H9 (cell line): ENCODE measurements around the gene DNAJC10. TPM values are rescaled to one million over a fixed set of nuclear protein-coding genes. Genes with fewer than 3 reads are reported as not detected.

Source experiments
- DNase-seq: peaks from one replicate; pipeline ENCODE4 v3.0.0-alpha.2; 2017
- H2AFZ ChIP-seq: one replicate; pipeline ENCODE4 v1.6.1; 2013; ENCODE audit warnings: mild to moderate bottlenecking, low read length, control low read depth, moderate library complexity
- H2AK5ac ChIP-seq: 2 replicates; pipeline ENCODE4 v1.6.1; 2013; ENCODE audit warnings: low read length, control low read depth, mixed read lengths; ENCODE audit not compliant: insufficient read length
- H2BK120ac ChIP-seq: one replicate; pipeline ENCODE4 v1.6.1; 2013; ENCODE audit warnings: low read depth, mild to moderate bottlenecking, low read length, control low read depth, inconsistent platforms; ENCODE audit not compliant: poor library complexity, severe bottlenecking
- H2BK12ac ChIP-seq: 2 replicates; pipeline ENCODE4 v1.6.1; 2013; ENCODE audit warnings: low read length, control low read depth, mixed read lengths, low read depth; ENCODE audit not compliant: insufficient read length
- H2BK15ac ChIP-seq: 2 replicates; pipeline ENCODE4 v1.6.1; 2013; ENCODE audit warnings: low read depth, low read length, control low read depth
- H2BK20ac ChIP-seq: one replicate; pipeline ENCODE4 v1.6.1; 2013; ENCODE audit warnings: low read depth, mild to moderate bottlenecking, low read length, control low read depth, inconsistent platforms; ENCODE audit not compliant: poor library complexity, severe bottlenecking
- H2BK5ac ChIP-seq: 2 replicates; pipeline ENCODE4 v1.6.1; 2013; ENCODE audit warnings: low read length, control low read depth, mixed read lengths; ENCODE audit not compliant: insufficient read length
- H3K14ac ChIP-seq: 2 replicates; pipeline ENCODE4 v1.6.1; 2013; ENCODE audit warnings: low read length, control low read depth; ENCODE audit not compliant: insufficient read depth
- H3K18ac ChIP-seq: 2 replicates; pipeline ENCODE4 v1.6.1; 2013; ENCODE audit warnings: low read depth, mild to moderate bottlenecking, mixed read lengths, low read length, control low read depth; ENCODE audit not compliant: insufficient read length
- H3K23ac ChIP-seq: 2 replicates; pipeline ENCODE4 v1.6.1; 2013; ENCODE audit warnings: low read length, control low read depth, mixed read lengths, low read depth; ENCODE audit not compliant: insufficient read length
- H3K23me2 ChIP-seq: 2 replicates; pipeline ENCODE4 v1.6.1; 2013; ENCODE audit warnings: low read depth, mild to moderate bottlenecking, mixed read lengths, low read length, control low read depth; ENCODE audit not compliant: insufficient read length, poor library complexity, severe bottlenecking
- H3K27ac ChIP-seq: 2 replicates; pipeline ENCODE4 v1.5.1; 2013; ENCODE audit warnings: low read length, control low read depth, mixed read lengths, low read depth; ENCODE audit not compliant: insufficient read length
- H3K27me3 ChIP-seq: 2 replicates; pipeline ENCODE4 v1.6.1; 2013; ENCODE audit warnings: low read length, control low read depth, inconsistent platforms; ENCODE audit not compliant: insufficient read depth
- H3K4ac ChIP-seq: 2 replicates; pipeline ENCODE4 v1.6.1; 2013; ENCODE audit warnings: low read depth, mild to moderate bottlenecking, control low read depth, inconsistent platforms, low read length, moderate library complexity
- H3K4me1 ChIP-seq: 2 replicates; pipeline ENCODE4 v1.6.1; 2013; ENCODE audit warnings: low read length, control low read depth, inconsistent platforms; ENCODE audit not compliant: insufficient read depth
- H3K4me2 ChIP-seq: 2 replicates; pipeline ENCODE4 v1.6.1; 2013; ENCODE audit warnings: low read length, control low read depth, mixed read lengths; ENCODE audit not compliant: insufficient read length, insufficient read depth
- H3K56ac ChIP-seq: 2 replicates; pipeline ENCODE4 v1.6.1; 2013; ENCODE audit warnings: low read depth, mild to moderate bottlenecking, mixed read lengths, low read length, control low read depth; ENCODE audit not compliant: insufficient read length
- H3K79me1 ChIP-seq: 2 replicates; pipeline ENCODE4 v1.6.1; 2013; ENCODE audit warnings: low read depth, mild to moderate bottlenecking, moderate library complexity, low read length, control low read depth, inconsistent platforms; ENCODE audit not compliant: insufficient read depth, poor library complexity, severe bottlenecking
- H3K79me2 ChIP-seq: 2 replicates; pipeline ENCODE4 v1.6.1; 2013; ENCODE audit warnings: low read length, control low read depth, inconsistent platforms; ENCODE audit not compliant: insufficient read depth
- H3K9ac ChIP-seq: 2 replicates; pipeline ENCODE4 v1.6.1; 2013; ENCODE audit warnings: low read length, control low read depth, mixed read lengths; ENCODE audit not compliant: insufficient read length; ENCODE audit errors: extremely low read depth
- H3K9me3 ChIP-seq: one replicate; pipeline ENCODE4 v1.6.1; 2013; ENCODE audit warnings: low read depth, low read length, inconsistent platforms; ENCODE audit not compliant: control insufficient read depth
- H3T11ph ChIP-seq: one replicate; pipeline ENCODE4 v1.6.1; 2013; ENCODE audit warnings: mild to moderate bottlenecking, low read length, control low read depth, inconsistent platforms
- H4K20me1 ChIP-seq: one replicate; pipeline ENCODE4 v1.6.1; 2013; ENCODE audit not compliant: control insufficient read depth, insufficient read length, insufficient read depth
- H4K5ac ChIP-seq: 2 replicates; pipeline ENCODE4 v1.6.1; 2013; ENCODE audit warnings: low read depth, mild to moderate bottlenecking, mixed read lengths, low read length, control low read depth; ENCODE audit not compliant: insufficient read length
- H4K8ac ChIP-seq: replicated peaks from 2 replicates; pipeline ENCODE4 v1.6.1; 2013; ENCODE audit warnings: low read length, control low read depth, mixed read lengths, low read depth; ENCODE audit not compliant: insufficient read length
- H4K91ac ChIP-seq: 2 replicates; pipeline ENCODE4 v1.6.1; 2013; ENCODE audit warnings: low read depth, mild to moderate bottlenecking, moderate library complexity, mixed read lengths, low read length, control low read depth; ENCODE audit not compliant: insufficient read length
- H3K27ac Mint-ChIP-seq, 3 experiments: 2 replicates in 2 of 3; 3 replicates in 1 of 3; pipeline ENCODE4 v1.8.0; 2020 to 2021; ENCODE audit warnings: mixed read lengths in 3 of 3, mild to moderate bottlenecking in 1 of 3, moderate library complexity in 1 of 3
- H3K27me3 Mint-ChIP-seq: 2 replicates; pipeline ENCODE4 v1.8.0; 2021; ENCODE audit warnings: low read depth, mild to moderate bottlenecking, moderate library complexity, mixed read lengths
- H3K36me3 Mint-ChIP-seq, 3 experiments: 2 replicates in 2 of 3; 3 replicates in 1 of 3; pipeline ENCODE4 v1.8.0; 2020 to 2021; ENCODE audit warnings: low read depth in 3 of 3, mixed read lengths in 3 of 3; ENCODE audit not compliant: insufficient read depth in 1 of 3
- H3K4me1 Mint-ChIP-seq, 2 experiments: 2 replicates each; pipeline ENCODE4 v1.8.0; 2020; ENCODE audit warnings: mixed read lengths in 2 of 2
- H3K4me3 Mint-ChIP-seq, 2 experiments: 2 replicates in 1 of 2; 3 replicates in 1 of 2; pipeline ENCODE4 v1.8.0; 2020 to 2021; ENCODE audit warnings: mild to moderate bottlenecking in 2 of 2, mixed read lengths in 2 of 2, moderate library complexity in 1 of 2
- H3K9me3 Mint-ChIP-seq, 2 experiments: 2 replicates in 1 of 2; 3 replicates in 1 of 2; pipeline ENCODE4 v1.8.0; 2020; ENCODE audit warnings: mild to moderate bottlenecking in 2 of 2, mixed read lengths in 2 of 2, moderate library complexity in 1 of 2
- CTCF ChIP-seq: fragments of 200-600 bp; sonication (generic); conservative IDR thresholded peaks from 3 replicates; pipeline ENCODE4 v1.8.0; 2021; ENCODE audit warnings: antibody characterized with exemption, mild to moderate bottlenecking
- WGBS: extraction: QIAGEN DNeasy Blood & Tissue Kit; methylation state at CpG from one replicate; pipeline ENCODE4 v1.1.7; 2013; ENCODE audit warnings: missing lambda C conversion rate, low lambda C conversion rate, mixed read lengths; ENCODE audit not compliant: insufficient read length; ENCODE audit errors: extremely low coverage; 5-methylcytosine and 5-hydroxymethylcytosine counted together
- total RNA-seq: library from RNA; stranded (reverse); gene quantifications from 2 replicates; pipeline ENCODE4 v1.2.1, GENCODE V29; 2021

The DNAJC10 gene
- total RNA-seq, 1 experiment from 2014 or later, result 129 TPM

- Mint-ChIP-seq H3K4me3 (no peak overlapping the region), H3K27me3 (no peaks in the 10 kb centered on the region), H3K9me3 (no peaks in the 10 kb centered on the region), H3K4me1 (peaks cover 19 to 23% of the 10 kb centered on the region in 2 experiments), H3K36me3 (no peaks in the 10 kb centered on the region), H3K27ac (peak overlapping the region in 2 of 3 experiments; percentile 24 to 86; a peak in 2 of 7 replicates)
- Histone ChIP-seq H2BK12ac (no peak overlapping the region), H3T11ph (no peak overlapping the region), H2BK15ac (no peak overlapping the region), H3K23ac (no peak overlapping the region), H3K9ac (peak overlapping the region; percentile 50), H4K20me1 (no peaks in the 10 kb centered on the region), H3K4me2 (no peak overlapping the region), H3K9me3 (no peaks in the 10 kb centered on the region), H3K4ac (no peak overlapping the region), H4K8ac (no peak overlapping the region), H3K79me2 (no peaks in the 10 kb centered on the region), H3K18ac (no peak overlapping the region), H3K27me3 (no peaks in the 10 kb centered on the region), H3K14ac (no peak overlapping the region), H2AFZ (no peak overlapping the region), H4K91ac (no peak overlapping the region), H3K79me1 (no peaks in the 10 kb centered on the region), H2BK120ac (no peak overlapping the region), H2BK20ac (no peak overlapping the region), H3K23me2 (no peaks in the 10 kb centered on the region), H3K56ac (no peak overlapping the region), H3K4me1 (no peaks in the 10 kb centered on the region), H2BK5ac (no peak overlapping the region), H4K5ac (no peak overlapping the region), H2AK5ac (no peak overlapping the region), H3K27ac (no peak overlapping the region)
- no peak for TF ChIP-seq CTCF
- DNase-seq, result no peak
- WGBS, result no CpG with 5 or more reads among the region's 3 CpGs
These were observed 110.4 kb downstream of the DNAJC10 start for GRCh38 chr2:182826496-182826895.
